Astrocyte (in vitro differentiated cells and primary cell): ENCODE results near the gene ARMC9. TPM values are rescaled to one million over a fixed set of nuclear protein-coding genes. Genes with fewer than 3 reads are reported as not detected.

Experiments
- DNase-seq: peaks from one replicate; pipeline ENCODE4 v3.0.0-alpha.2; 2010; ENCODE audit warnings: low read depth
- FAIRE-seq: peaks from 2 replicates; lab custom pipeline; 2011; peaks lifted over from hg19 to GRCh38; lab: Jason Lieb, UNC
- H2AFZ ChIP-seq: 2 replicates; pipeline ENCODE4 v1.6.0; 2012; ENCODE audit warnings: low read depth, low read length, inconsistent platforms
- H3K27ac ChIP-seq: 2 replicates; pipeline ENCODE4 v1.5.1; 2011; ENCODE audit warnings: low read depth, low read length, inconsistent platforms
- H3K27me3 ChIP-seq: 2 replicates; pipeline ENCODE4 v1.6.0; 2011; ENCODE audit warnings: low read length, inconsistent platforms; ENCODE audit not compliant: insufficient read depth
- H3K36me3 ChIP-seq: 2 replicates; pipeline ENCODE4 v1.5.1; 2011; ENCODE audit warnings: low read length, inconsistent platforms; ENCODE audit not compliant: insufficient read depth
- H3K4me1 ChIP-seq: 2 replicates; pipeline ENCODE4 v1.5.1; 2011; ENCODE audit warnings: low read length, inconsistent platforms; ENCODE audit not compliant: insufficient read depth
- H3K4me2 ChIP-seq: 2 replicates; pipeline ENCODE4 v1.6.0; 2012; ENCODE audit warnings: low read length, inconsistent platforms
- H3K4me3 ChIP-seq: 2 replicates; pipeline ENCODE4 v1.5.1; 2011; ENCODE audit warnings: low read depth, mild to moderate bottlenecking, low read length, inconsistent platforms; ENCODE audit not compliant: insufficient read depth
- H3K79me2 ChIP-seq: 2 replicates; pipeline ENCODE4 v1.6.0; 2012; ENCODE audit warnings: mild to moderate bottlenecking, low read length, inconsistent platforms; ENCODE audit not compliant: insufficient read depth
- H3K9ac ChIP-seq: 2 replicates; pipeline ENCODE4 v1.6.0; 2012; ENCODE audit warnings: mild to moderate bottlenecking, low read length, inconsistent platforms
- H3K9me3 ChIP-seq: 2 replicates; pipeline ENCODE4 v1.5.1; 2012; ENCODE audit warnings: low read depth, mild to moderate bottlenecking, low read length, inconsistent platforms; ENCODE audit not compliant: insufficient read depth
- H4K20me1 ChIP-seq: 2 replicates; pipeline ENCODE4 v1.6.0; 2012; ENCODE audit warnings: low read length, inconsistent platforms; ENCODE audit not compliant: insufficient read depth
- H3K27ac Mint-ChIP-seq: one replicate; pipeline ENCODE4 v1.8.0; 2021; ENCODE audit warnings: mild to moderate bottlenecking, mixed read lengths; ENCODE audit not compliant: unreplicated experiment
- H3K27me3 Mint-ChIP-seq: one replicate; pipeline ENCODE4 v1.8.0; 2021; ENCODE audit warnings: low read depth, mixed read lengths; ENCODE audit not compliant: unreplicated experiment
- H3K36me3 Mint-ChIP-seq: one replicate; pipeline ENCODE4 v1.8.0; 2021; ENCODE audit warnings: low read depth, mixed read lengths; ENCODE audit not compliant: unreplicated experiment
- H3K4me1 Mint-ChIP-seq: one replicate; pipeline ENCODE4 v1.8.0; 2021; ENCODE audit warnings: low read depth, mixed read lengths; ENCODE audit not compliant: unreplicated experiment
- H3K4me3 Mint-ChIP-seq: one replicate; pipeline ENCODE4 v1.8.0; 2021; ENCODE audit warnings: mild to moderate bottlenecking, moderate library complexity, mixed read lengths; ENCODE audit not compliant: unreplicated experiment
- H3K9me3 Mint-ChIP-seq: one replicate; pipeline ENCODE4 v1.8.0; 2021; ENCODE audit warnings: mild to moderate bottlenecking, mixed read lengths; ENCODE audit not compliant: unreplicated experiment
- CTCF ChIP-seq: IDR thresholded peaks from 2 replicates; pipeline ENCODE4 v1.5.1; 2011; ENCODE audit warnings: low read depth, mild to moderate bottlenecking, inconsistent platforms, low read length, moderate library complexity; ENCODE audit not compliant: insufficient read depth
- EZH2 ChIP-seq: IDR thresholded peaks from 2 replicates; pipeline ENCODE4 v1.6.1; 2012; ENCODE audit warnings: mild to moderate bottlenecking, low read length, inconsistent platforms; ENCODE audit not compliant: insufficient read depth
- total RNA-seq: library from RNA; stranded (reverse); gene quantifications from 2 replicates; pipeline ENCODE4 v1.2.1, GENCODE V29; 2021

The ARMC9 gene
- total RNA-seq, 1 donor from 2014 or later, result 52.4 TPM

DNA sequence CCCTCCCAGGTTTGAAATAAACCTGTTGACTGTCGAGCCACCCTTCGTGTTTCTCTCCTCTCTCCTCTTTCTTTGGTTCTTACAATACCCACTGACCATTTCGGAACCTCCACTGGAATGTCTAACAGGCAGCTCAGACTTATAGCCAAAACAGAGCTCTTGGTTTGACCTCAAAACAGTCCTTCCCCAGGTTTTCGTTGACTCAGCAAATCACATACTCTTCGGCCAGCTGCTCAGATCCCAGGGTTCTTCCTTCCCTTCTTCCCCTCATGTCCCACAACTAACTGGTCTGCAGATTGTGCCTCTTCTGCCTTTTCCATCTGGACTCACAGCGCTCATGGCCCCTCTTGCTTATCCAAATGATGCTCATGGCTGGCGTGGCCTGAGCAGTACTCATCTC lies 4.7 kb downstream of the ARMC9 start:
- Mint-ChIP-seq H3K27me3 (no peaks in the 10 kb centered on the region), H3K27ac (no peak overlapping the region), H3K36me3 (peaks cover 19% of the 10 kb centered on the region), H3K4me1 (peaks cover 15% of the 10 kb centered on the region), H3K4me3 (no peak overlapping the region), H3K9me3 (peaks cover 5% of the 10 kb centered on the region)
- DNase-seq, result no peak
- no peak overlapping the region for H3K4me2 ChIP-seq
- no peaks in the 10 kb centered on the region for H3K27me3 ChIP-seq
- TF ChIP-seq CTCF, result no peak
- TF ChIP-seq EZH2, result no peak
- H3K4me1 ChIP-seq, result peaks cover 21% of the 10 kb centered on the region
- H3K9ac ChIP-seq, result no peak overlapping the region
- H3K4me3 ChIP-seq, result no peak overlapping the region
- peaks cover 70% of the 10 kb centered on the region for H3K79me2 ChIP-seq
- no peaks in the 10 kb centered on the region for H3K9me3 ChIP-seq
- peaks cover 51% of the 10 kb centered on the region for H4K20me1 ChIP-seq
- H3K27ac ChIP-seq, result no peak overlapping the region
- H3K36me3 ChIP-seq, result peaks cover 4% of the 10 kb centered on the region
- FAIRE-seq, result no peak
- H2AFZ ChIP-seq, result no peak overlapping the region

DNA sequence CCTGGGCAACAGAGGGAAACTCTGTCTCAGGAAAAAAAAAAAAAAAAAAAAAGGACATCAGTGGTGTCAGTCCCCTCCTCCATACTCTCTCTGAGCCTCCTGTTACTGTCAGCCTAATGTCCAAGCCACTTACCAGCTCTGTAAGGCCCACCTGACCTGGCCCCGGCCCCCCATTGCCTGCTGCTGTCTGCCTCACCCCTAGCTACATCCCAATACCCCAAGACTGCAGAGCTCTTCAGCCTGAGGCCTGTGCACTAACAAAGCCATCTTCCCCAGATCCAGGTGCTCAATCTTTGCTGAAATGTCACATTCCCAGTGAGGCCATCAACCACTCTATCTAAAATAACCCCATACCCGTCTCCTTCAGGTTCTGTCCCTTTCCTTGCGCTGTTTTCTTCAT lies 5.7 kb downstream of the ARMC9 start:
- peaks cover 25% of the 10 kb centered on the region for H3K36me3 Mint-ChIP-seq
- Histone ChIP-seq H3K4me2 (no peak overlapping the region), H3K79me2 (peaks cover 67% of the 10 kb centered on the region), H3K9ac (no peak overlapping the region), H2AFZ (no peak overlapping the region), H3K36me3 (peaks cover 9% of the 10 kb centered on the region), H3K4me1 (peaks cover 21% of the 10 kb centered on the region), H3K27me3 (no peaks in the 10 kb centered on the region), H4K20me1 (peaks cover 57% of the 10 kb centered on the region), H3K9me3 (no peaks in the 10 kb centered on the region), H3K4me3 (no peak overlapping the region), H3K27ac (no peak overlapping the region)
- peaks cover 19% of the 10 kb centered on the region for H3K4me1 Mint-ChIP-seq
- DNase-seq (no peak), FAIRE-seq (no peak)
- H3K27ac Mint-ChIP-seq, result no peak overlapping the region
- no peaks in the 10 kb centered on the region for H3K27me3 Mint-ChIP-seq
- H3K4me3 Mint-ChIP-seq, result no peak overlapping the region
- TF ChIP-seq CTCF (no peak), EZH2 (no peak)
- H3K9me3 Mint-ChIP-seq, result peaks cover 5% of the 10 kb centered on the region

DNA sequence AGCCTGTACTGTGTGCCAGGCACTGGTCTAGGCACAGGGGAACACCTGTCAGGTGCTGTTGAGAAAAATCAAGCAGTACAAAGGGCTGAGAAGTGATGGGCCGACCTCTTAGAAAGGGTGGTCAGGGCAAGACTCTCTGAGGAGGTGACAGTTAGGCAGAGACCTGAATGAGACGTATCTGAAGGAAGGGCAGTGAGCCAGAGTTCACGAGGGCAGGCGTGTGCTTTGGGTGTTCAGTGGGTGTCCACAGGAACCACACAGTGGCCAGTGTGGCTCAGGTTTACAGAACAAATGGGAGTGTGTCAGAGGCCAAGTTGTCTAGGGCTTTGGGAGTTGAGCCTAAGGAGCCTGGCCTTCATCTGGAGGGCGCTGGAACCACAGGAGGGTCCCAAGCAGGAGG lies 6.2 kb downstream of the ARMC9 start:
- no peak overlapping the region for H3K4me3 ChIP-seq
- H3K4me2 ChIP-seq, result no peak overlapping the region
- no peak overlapping the region for H3K27ac Mint-ChIP-seq
- TF ChIP-seq EZH2 (no peak), CTCF (no peak)
- H3K4me3 Mint-ChIP-seq, result peak overlapping the region; percentile 42
- H4K20me1 ChIP-seq, result peaks cover 57% of the 10 kb centered on the region
- H3K27me3 ChIP-seq, result no peaks in the 10 kb centered on the region
- H2AFZ ChIP-seq, result no peak overlapping the region
- FAIRE-seq (no peak), DNase-seq (no peak)
- H3K4me1 ChIP-seq, result peaks cover 20% of the 10 kb centered on the region
- no peaks in the 10 kb centered on the region for H3K27me3 Mint-ChIP-seq
- no peaks in the 10 kb centered on the region for H3K9me3 ChIP-seq
- H3K4me1 Mint-ChIP-seq, result peaks cover 19% of the 10 kb centered on the region
- H3K9me3 Mint-ChIP-seq, result peaks cover 5% of the 10 kb centered on the region
- H3K79me2 ChIP-seq, result peaks cover 65% of the 10 kb centered on the region
- no peak overlapping the region for H3K9ac ChIP-seq
- H3K27ac ChIP-seq, result no peak overlapping the region
- H3K36me3 ChIP-seq, result peaks cover 9% of the 10 kb centered on the region
- H3K36me3 Mint-ChIP-seq, result peaks cover 25% of the 10 kb centered on the region
